ENCODE results near the gene MAN1B1. TPM values are rescaled to one million over a fixed set of nuclear protein-coding genes. Genes with fewer than 3 reads are reported as not detected.

The MAN1B1 gene
- total RNA-seq, 1 donor from 2014 or later, result 54.0 TPM

DNA sequence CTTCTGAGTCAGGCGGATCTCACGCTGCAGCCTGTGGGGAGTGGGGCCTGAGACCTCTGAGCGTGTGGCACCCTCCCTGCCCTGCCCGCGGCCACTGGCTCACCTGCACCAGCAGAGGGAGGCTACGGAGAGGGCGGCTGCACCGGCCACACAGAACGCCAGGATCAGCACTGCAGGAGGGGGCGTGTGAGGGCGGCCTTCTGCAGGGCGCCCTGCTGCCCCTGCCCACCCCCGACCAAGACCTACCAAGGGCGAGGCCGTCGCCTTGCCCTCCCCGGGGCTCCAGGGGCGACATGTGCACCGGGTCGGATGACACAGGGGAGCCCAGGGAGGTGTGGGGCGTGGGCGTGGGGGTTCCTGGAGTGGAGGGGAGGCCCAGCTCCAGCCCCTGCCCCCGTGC is 46.2 kb upstream of the MAN1B1 start:
- Mint-ChIP-seq H3K27ac (ENCODE audit: unreplicated experiment) (no peak overlapping the region), H3K4me3 (no peak overlapping the region), H3K9me3 (no peaks in the 10 kb centered on the region), H3K27me3 (ENCODE audit: low read depth) (peaks cover 7% of the 10 kb centered on the region), H3K4me1 (peaks cover 4% of the 10 kb centered on the region), H3K36me3 (ENCODE audit: low read depth) (no peaks in the 10 kb centered on the region)
- no peak for TF ChIP-seq CTCF (conservative IDR thresholded peaks at IDR 0.05)
- no peak for DNase-seq (ENCODE audit: low read depth, low spot score)

GRCh38 chr9:137041124-137041523 is 45.7 kb upstream of the MAN1B1 start:
- Mint-ChIP-seq H3K27ac (ENCODE audit: unreplicated experiment) (no peak overlapping the region), H3K4me3 (no peak overlapping the region), H3K36me3 (ENCODE audit: low read depth) (no peaks in the 10 kb centered on the region), H3K27me3 (ENCODE audit: low read depth) (peaks cover 7% of the 10 kb centered on the region), H3K9me3 (no peaks in the 10 kb centered on the region), H3K4me1 (peaks cover 4% of the 10 kb centered on the region)
- TF ChIP-seq CTCF (conservative IDR thresholded peaks at IDR 0.05), result no peak
- no peak for DNase-seq (ENCODE audit: low read depth, low spot score)

GRCh38 chr9:137042751-137043727 is 43.7 kb upstream of the MAN1B1 start:
- H3K4me3 Mint-ChIP-seq, result no peak overlapping the region
- peaks cover 25% of the 10 kb centered on the region for H3K27me3 Mint-ChIP-seq (ENCODE audit: low read depth)
- no peak for DNase-seq (ENCODE audit: low read depth, low spot score)
- TF ChIP-seq CTCF (conservative IDR thresholded peaks at IDR 0.05), result no peak
- no peak overlapping the region for H3K27ac Mint-ChIP-seq (ENCODE audit: unreplicated experiment)
- peaks cover 4% of the 10 kb centered on the region for H3K4me1 Mint-ChIP-seq
- no peaks in the 10 kb centered on the region for H3K9me3 Mint-ChIP-seq
- no peaks in the 10 kb centered on the region for H3K36me3 Mint-ChIP-seq (ENCODE audit: low read depth)

DNA sequence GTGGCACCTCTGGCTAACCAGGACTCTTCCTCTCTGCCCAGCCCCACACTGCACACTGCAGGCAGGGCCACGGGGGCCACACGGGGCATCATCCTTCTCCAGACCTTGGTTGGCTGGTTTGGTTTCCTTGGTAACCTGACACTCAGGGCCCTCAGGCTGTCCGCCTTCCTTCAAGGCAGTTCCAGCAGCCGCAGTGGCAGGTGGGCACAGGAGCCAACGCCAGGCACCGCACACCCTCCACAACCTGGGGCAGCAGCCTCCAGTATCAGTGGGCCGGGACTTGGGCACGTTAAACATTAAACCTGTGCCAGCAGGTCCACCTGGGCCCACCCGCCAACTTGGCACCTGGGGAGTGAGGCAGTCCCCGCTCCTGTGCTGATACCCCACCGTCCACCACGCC is 42.7 kb upstream of the MAN1B1 start:
- H3K4me3 Mint-ChIP-seq, result no peak overlapping the region
- no peak for DNase-seq (ENCODE audit: low read depth, low spot score)
- no peak for TF ChIP-seq CTCF (conservative IDR thresholded peaks at IDR 0.05)
- H3K27ac Mint-ChIP-seq (ENCODE audit: unreplicated experiment), result no peak overlapping the region
- H3K9me3 Mint-ChIP-seq, result no peaks in the 10 kb centered on the region
- H3K36me3 Mint-ChIP-seq (ENCODE audit: low read depth), result no peaks in the 10 kb centered on the region
- peaks cover 33% of the 10 kb centered on the region for H3K27me3 Mint-ChIP-seq (ENCODE audit: low read depth)
- H3K4me1 Mint-ChIP-seq, result peaks cover 4% of the 10 kb centered on the region

DNA sequence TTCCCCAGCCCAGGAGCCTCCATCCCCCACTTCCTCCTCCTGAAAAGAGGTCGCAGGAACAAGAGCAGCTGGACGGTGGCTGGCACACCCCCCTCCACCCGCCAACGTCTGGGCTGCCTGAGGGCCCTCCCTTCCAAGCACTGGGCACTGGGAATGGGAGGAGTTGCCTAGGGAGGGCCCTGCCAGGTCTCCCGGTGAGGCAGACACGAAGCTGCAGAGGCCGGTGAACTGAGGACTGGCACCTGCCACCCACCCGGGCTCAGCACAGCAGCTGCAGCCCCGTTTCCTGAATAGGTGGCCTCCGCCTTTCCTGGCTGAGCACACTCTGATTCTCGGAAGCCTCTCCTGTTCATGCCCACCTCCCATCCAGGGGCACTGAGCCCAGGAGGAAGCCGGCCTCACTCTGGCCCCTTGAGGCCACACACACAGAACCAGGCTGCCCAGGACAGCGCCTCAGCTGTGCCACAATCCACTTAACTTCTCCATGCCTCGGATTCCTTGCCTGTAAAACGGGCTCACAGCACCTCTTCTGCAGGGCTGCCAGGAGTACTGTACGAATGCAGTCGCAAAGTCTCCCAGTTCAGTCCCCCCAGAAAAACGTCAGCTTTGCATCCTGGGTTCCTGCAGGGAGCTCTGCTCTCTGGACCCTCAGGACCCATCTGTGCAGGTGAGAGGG is 42.1 kb upstream of the MAN1B1 start:
- no peak for TF ChIP-seq CTCF (conservative IDR thresholded peaks at IDR 0.05)
- H3K36me3 Mint-ChIP-seq (ENCODE audit: low read depth), result no peaks in the 10 kb centered on the region
- H3K27me3 Mint-ChIP-seq (ENCODE audit: low read depth), result peaks cover 39% of the 10 kb centered on the region
- no peak for DNase-seq (ENCODE audit: low read depth, low spot score)
- no peaks in the 10 kb centered on the region for H3K9me3 Mint-ChIP-seq
- H3K4me3 Mint-ChIP-seq, result peak overlapping the region; percentile 70
- peaks cover 4% of the 10 kb centered on the region for H3K4me1 Mint-ChIP-seq
- H3K27ac Mint-ChIP-seq (ENCODE audit: unreplicated experiment), result no peak overlapping the region

All from neural crest cell (in vitro differentiated cells).